DOHH2 (cell line): Measurements from ENCODE around the gene IL6.

Experiments used
- H3F3A ChIP-seq: fragments of 200-600 bp; sonication (generic), shearing (Covaris generic); 2 replicates; pipeline ENCODE4 v1.6.0; 2016; ENCODE audit warnings: antibody characterized with exemption, mild to moderate bottlenecking; ENCODE audit not compliant: control insufficient read depth, insufficient read depth
- H3K27ac ChIP-seq: fragments of 200-600 bp; sonication (generic); 2 replicates; pipeline ENCODE4 v1.5.1; 2014; ENCODE audit warnings: low read depth, mild to moderate bottlenecking, low read length, moderate library complexity
- H3K27me3 ChIP-seq: fragments of 200-600 bp; sonication (generic); 2 replicates; pipeline ENCODE4 v1.6.1; 2014; ENCODE audit warnings: mild to moderate bottlenecking, low read length, mixed read lengths; ENCODE audit not compliant: control insufficient read depth
- H3K36me3 ChIP-seq: fragments of 200-600 bp; sonication (generic); 2 replicates; pipeline ENCODE4 v1.6.1; 2014; ENCODE audit warnings: mild to moderate bottlenecking, low read length, moderate library complexity, mixed read lengths; ENCODE audit not compliant: control insufficient read depth
- H3K4me1 ChIP-seq: fragments of 200-600 bp; sonication (generic); 2 replicates; pipeline ENCODE4 v1.6.1; 2014; ENCODE audit warnings: mild to moderate bottlenecking, low read length, mixed read lengths; ENCODE audit not compliant: control insufficient read depth
- H3K4me2 ChIP-seq: fragments of 200-600 bp; sonication (generic); 2 replicates; pipeline ENCODE4 v1.6.0; 2014; ENCODE audit warnings: mild to moderate bottlenecking, low read length, moderate library complexity
- H3K4me3 ChIP-seq: fragments of 200-600 bp; sonication (generic); 2 replicates; pipeline ENCODE4 v1.5.1; 2014; ENCODE audit warnings: mild to moderate bottlenecking, low read length, mixed read lengths
- H3K79me2 ChIP-seq: fragments of 200-600 bp; sonication (generic); 2 replicates; pipeline ENCODE4 v1.6.1; 2014; ENCODE audit warnings: mild to moderate bottlenecking, low read length, mixed read lengths; ENCODE audit not compliant: control insufficient read depth
- H3K9me2 ChIP-seq: fragments of 200-600 bp; sonication (generic); replicated peaks from 2 replicates; pipeline ENCODE4 v1.6.1; 2014; ENCODE audit warnings: mild to moderate bottlenecking, low read length, mixed read lengths; ENCODE audit not compliant: control insufficient read depth
- H3K9me3 ChIP-seq: fragments of 200-600 bp; sonication (generic); 2 replicates; pipeline ENCODE4 v1.6.1; 2014; ENCODE audit warnings: antibody characterized with exemption, low read length, mixed read lengths; ENCODE audit not compliant: control insufficient read depth, insufficient read depth
- H4K20me1 ChIP-seq: fragments of 200-600 bp; sonication (generic); 2 replicates; pipeline ENCODE4 v1.6.0; 2014; ENCODE audit warnings: low read depth, mild to moderate bottlenecking, antibody characterized with exemption, low read length, moderate library complexity; ENCODE audit not compliant: control insufficient read depth, insufficient read depth
- CTCF ChIP-seq: fragments of 200-600 bp; sonication (generic); IDR thresholded peaks from one replicate; pipeline ENCODE4 v1.5.1; 2014; ENCODE audit warnings: antibody characterized with exemption, mild to moderate bottlenecking, low read depth, low read length; ENCODE audit not compliant: poor library complexity, severe bottlenecking
- EZH2phosphoT487 ChIP-seq: fragments of 200-600 bp; sonication (generic); IDR thresholded peaks from 2 replicates; pipeline ENCODE4 v1.6.1; 2017; ENCODE audit warnings: borderline replicate concordance, mild to moderate bottlenecking, antibody characterized with exemption, low read length, moderate library complexity, mixed read lengths

The IL6 gene

GRCh38 chr7:22759721-22760120, 32.7 kb downstream of the IL6 start:
- Histone ChIP-seq H3K4me3 (no peak overlapping the region), H4K20me1 (no peaks in the 10 kb centered on the region), H3K27ac (no peak overlapping the region), H3K9me2 (no peaks in the 10 kb centered on the region), H3K36me3 (no peaks in the 10 kb centered on the region), H3K4me1 (no peaks in the 10 kb centered on the region), H3F3A (no peaks in the 10 kb centered on the region), H3K27me3 (peaks cover 21% of the 10 kb centered on the region), H3K9me3 (peaks cover 4% of the 10 kb centered on the region), H3K4me2 (no peak overlapping the region), H3K79me2 (no peaks in the 10 kb centered on the region)
- no peak for TF ChIP-seq CTCF
- no peak for TF ChIP-seq EZH2phosphoT487

GRCh38 chr7:22762866-22763265, 35.9 kb downstream of the IL6 start:
- Histone ChIP-seq H3K9me2 (no peaks in the 10 kb centered on the region), H3K36me3 (no peaks in the 10 kb centered on the region), H3K27me3 (peaks cover 11% of the 10 kb centered on the region)

GRCh38 chr7:22765609-22766008, 38.6 kb downstream of the IL6 start:
- TF ChIP-seq CTCF = no peak
- no peak for TF ChIP-seq EZH2phosphoT487
- no peaks in the 10 kb centered on the region for H3K9me2 ChIP-seq
- peak overlapping the region; percentile 41 for H3K4me2 ChIP-seq

More at GRCh38 chr7:22762866-22763265, 35.9 kb downstream of the IL6 start:
- H3K4me3 ChIP-seq = no peak overlapping the region
- TF ChIP-seq CTCF = no peak
- TF ChIP-seq EZH2phosphoT487 = no peak
- peaks cover 14% of the 10 kb centered on the region for H3K4me1 ChIP-seq
- H4K20me1 ChIP-seq = no peaks in the 10 kb centered on the region
- no peak overlapping the region for H3K4me2 ChIP-seq
- H3F3A ChIP-seq = no peaks in the 10 kb centered on the region
- H3K27ac ChIP-seq = no peak overlapping the region
- H3K9me3 ChIP-seq = peaks cover 4% of the 10 kb centered on the region
- H3K79me2 ChIP-seq = no peaks in the 10 kb centered on the region

More at GRCh38 chr7:22765609-22766008, 38.6 kb downstream of the IL6 start:
- Histone ChIP-seq H3K36me3 (no peaks in the 10 kb centered on the region), H3K4me1 (peaks cover 14% of the 10 kb centered on the region), H3K9me3 (peaks cover 2% of the 10 kb centered on the region), H3K79me2 (no peaks in the 10 kb centered on the region), H4K20me1 (no peaks in the 10 kb centered on the region), H3K27ac (no peak overlapping the region), H3F3A (no peaks in the 10 kb centered on the region), H3K27me3 (0 out of 2 replicates have a peak, but pooled peaks cover 4% of the 10 kb centered on the region), H3K4me3 (peak overlapping the region; percentile 18; the same call in 1 of the 2 replicates)
